ENCODE data around the gene PURA.

DNA sequence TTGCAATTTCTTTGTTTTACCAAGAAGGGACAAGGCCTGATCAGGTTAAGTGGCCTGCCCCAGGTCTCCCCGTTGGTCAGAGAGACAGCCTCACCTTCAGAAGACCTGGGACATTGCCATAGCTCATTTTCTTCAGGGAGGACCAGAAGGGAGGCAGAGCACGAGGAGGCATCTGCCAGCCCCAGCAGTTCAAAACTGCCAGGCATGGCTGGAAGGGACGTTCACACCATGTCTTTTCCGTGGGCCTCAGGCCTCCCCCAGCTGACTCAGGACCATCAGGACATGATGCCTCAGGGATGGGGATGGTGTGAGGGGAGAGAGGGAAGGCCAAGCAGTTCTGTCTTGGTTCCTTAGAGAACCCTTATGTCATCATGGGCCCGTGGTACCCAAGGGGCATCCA, 28.3 kb downstream of the PURA start:
- TF ChIP-seq, protein P1, sequence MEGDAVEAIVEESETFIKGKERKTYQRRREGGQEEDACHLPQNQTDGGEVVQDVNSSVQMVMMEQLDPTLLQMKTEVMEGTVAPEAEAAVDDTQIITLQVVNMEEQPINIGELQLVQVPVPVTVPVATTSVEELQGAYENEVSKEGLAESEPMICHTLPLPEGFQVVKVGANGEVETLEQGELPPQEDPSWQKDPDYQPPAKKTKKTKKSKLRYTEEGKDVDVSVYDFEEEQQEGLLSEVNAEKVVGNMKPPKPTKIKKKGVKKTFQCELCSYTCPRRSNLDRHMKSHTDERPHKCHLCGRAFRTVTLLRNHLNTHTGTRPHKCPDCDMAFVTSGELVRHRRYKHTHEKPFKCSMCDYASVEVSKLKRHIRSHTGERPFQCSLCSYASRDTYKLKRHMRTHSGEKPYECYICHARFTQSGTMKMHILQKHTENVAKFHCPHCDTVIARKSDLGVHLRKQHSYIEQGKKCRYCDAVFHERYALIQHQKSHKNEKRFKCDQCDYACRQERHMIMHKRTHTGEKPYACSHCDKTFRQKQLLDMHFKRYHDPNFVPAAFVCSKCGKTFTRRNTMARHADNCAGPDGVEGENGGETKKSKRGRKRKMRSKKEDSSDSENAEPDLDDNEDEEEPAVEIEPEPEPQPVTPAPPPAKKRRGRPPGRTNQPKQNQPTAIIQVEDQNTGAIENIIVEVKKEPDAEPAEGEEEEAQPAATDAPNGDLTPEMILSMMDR (IDR thresholded peaks at IDR 0.05), result no peak
- TF ChIP-seq POLR2A (IDR thresholded peaks at IDR 0.05), result no peak

Measured in thyroid gland (tissue), 4 donors.